Liver (tissue), 3 donors: ENCODE data around the gene CROT.

Source experiments
- ATF3 ChIP-seq: IDR thresholded peaks from 2 replicates; pipeline ENCODE4 v1.6.1; 2016; ENCODE audit warnings: antibody characterized with exemption
- CTCF ChIP-seq: fragments of 150-350 bp; IDR thresholded peaks from 2 replicates; pipeline ENCODE4 v1.5.1; 2017; ENCODE audit warnings: improper control_type of control experiment, low read depth, low read length; ENCODE audit not compliant: missing input control
- EGR1 ChIP-seq, 2 donors: IDR thresholded peaks; 2 replicates each; pipeline ENCODE4 v1.6.1; 2016 to 2018; ENCODE audit warnings: antibody characterized with exemption in 2 of 2, low read depth in 2 of 2
- GABPA ChIP-seq, 2 donors: IDR thresholded peaks in 1 of 2; conservative IDR thresholded peaks in 1 of 2; 2 replicates each; pipeline ENCODE4 v1.6.1; 2016; ENCODE audit warnings: antibody characterized with exemption in 2 of 2, mild to moderate bottlenecking in 1 of 2, moderate library complexity in 1 of 2
- HNF4G ChIP-seq: IDR thresholded peaks from 2 replicates; pipeline ENCODE4 v1.6.1; 2016; ENCODE audit warnings: antibody characterized with exemption
- JUND ChIP-seq, 2 donors: IDR thresholded peaks; 2 replicates each; pipeline ENCODE4 v1.6.1; 2016; ENCODE audit warnings: antibody characterized with exemption in 2 of 2
- MAX ChIP-seq: IDR thresholded peaks from 2 replicates; pipeline ENCODE4 v1.6.1; 2016; ENCODE audit warnings: antibody characterized with exemption
- NR2F2 ChIP-seq: IDR thresholded peaks from 2 replicates; pipeline ENCODE4 v1.6.1; 2016; ENCODE audit warnings: antibody characterized with exemption
- RAD21 ChIP-seq, 2 donors: IDR thresholded peaks; 2 replicates each; pipeline ENCODE4 v1.6.1; 2016; ENCODE audit warnings: antibody characterized with exemption in 2 of 2, mild to moderate bottlenecking in 2 of 2
- REST ChIP-seq: IDR thresholded peaks from 2 replicates; pipeline ENCODE4 v1.6.1; 2016; ENCODE audit warnings: antibody characterized with exemption, mild to moderate bottlenecking
- SP1 ChIP-seq: IDR thresholded peaks from 2 replicates; pipeline ENCODE4 v1.6.1; 2018; ENCODE audit warnings: antibody characterized with exemption, mild to moderate bottlenecking
- TAF1 ChIP-seq: conservative IDR thresholded peaks from 2 replicates; pipeline ENCODE4 v1.6.1; 2016; ENCODE audit warnings: antibody characterized with exemption, mild to moderate bottlenecking
- YY1 ChIP-seq: IDR thresholded peaks from 2 replicates; pipeline ENCODE4 v1.6.1; 2016; ENCODE audit warnings: antibody characterized with exemption, mild to moderate bottlenecking
- ZBTB33 ChIP-seq: IDR thresholded peaks from 2 replicates; pipeline ENCODE4 v1.6.1; 2016; ENCODE audit warnings: antibody characterized with exemption
- donor health status: healthy.
- donor health status: healthy.

GRCh38 chr7:87316097-87316700, 29.3 kb upstream of the CROT start:
- TF ChIP-seq CTCF (no peak), JUND (IDR thresholded peaks at IDR 0.05) (no peak), ZBTB33 (no peak), EGR1 (IDR thresholded peaks at IDR 0.05; ENCODE audit: low read depth in 2 of 2) (no peak), TAF1 (no peak), HNF4G (no peak), YY1 (no peak), SP1 (no peak), MAX (no peak), RAD21 (IDR thresholded peaks at IDR 0.05) (no peak), GABPA (IDR thresholded peaks at IDR 0.05 in 1 of 2, conservative IDR thresholded peaks at IDR 0.05 in 1 of 2) (no peak), REST (no peak), ATF3 (no peak), NR2F2 (no peak)
